Effector CD4-positive, alpha-beta T cell (primary cell): Measurements from ENCODE around the gene CENPP.
"Not testable (repeated sequence)": the region's sequence is repeated elsewhere in the genome, so short reads cannot be mapped to it uniquely, and the experiment has no call there.

Experiments
- DNase-seq: peaks from one replicate; pipeline ENCODE4 v3.0.0-alpha.2; 2020

The CENPP gene

GRCh38 chr9:92618633-92619225 lies 293.0 kb downstream of the CENPP start:
- DNase-seq, result no peak

GRCh38 chr9:92619601-92620300 lies 294.0 kb downstream of the CENPP start:
- no peak for DNase-seq

GRCh38 chr9:92620845-92621244 lies 295.1 kb downstream of the CENPP start:
- DNase-seq, result no peak

- DNase-seq, result not testable (repeated sequence)
Observed at GRCh38 chr9:92623936-92624335, 298.2 kb downstream of the CENPP start.

GRCh38 chr9:92626484-92626883 lies 300.7 kb downstream of the CENPP start:
- DNase-seq, result no peak

- DNase-seq, result no peak
Observed at GRCh38 chr9:92627651-92628050, 301.9 kb downstream of the CENPP start.

- no peak for DNase-seq
Observed at GRCh38 chr9:92631452-92632343, 305.9 kb downstream of the CENPP start.

GRCh38 chr9:92632641-92633040 lies 306.9 kb downstream of the CENPP start:
- DNase-seq, result no peak

- no peak for DNase-seq
Observed at GRCh38 chr9:92633614-92634278, 308.0 kb downstream of the CENPP start.

GRCh38 chr9:92634712-92635605 lies 309.2 kb downstream of the CENPP start:
- peak; percentile 52 for DNase-seq

- DNase-seq, result no peak
Observed at GRCh38 chr9:92635760-92636159, 310.0 kb downstream of the CENPP start.

- DNase-seq, result no peak
Observed at GRCh38 chr9:92636627-92637026, 310.9 kb downstream of the CENPP start.

GRCh38 chr9:92637326-92637725 lies 311.6 kb downstream of the CENPP start:
- no peak for DNase-seq

GRCh38 chr9:92637886-92638620 lies 312.3 kb downstream of the CENPP start:
- no peak for DNase-seq

GRCh38 chr9:92638621-92639101 lies 312.9 kb downstream of the CENPP start:
- no peak for DNase-seq

- no peak for DNase-seq
Observed at GRCh38 chr9:92639124-92639523, 313.4 kb downstream of the CENPP start.

- no peak for DNase-seq
Observed at GRCh38 chr9:92639791-92640271, 314.1 kb downstream of the CENPP start.

GRCh38 chr9:92640398-92641091 lies 314.8 kb downstream of the CENPP start:
- no peak for DNase-seq

GRCh38 chr9:92641092-92641809 lies 315.5 kb downstream of the CENPP start:
- no peak for DNase-seq

- no peak for DNase-seq
Observed at GRCh38 chr9:92642041-92642451, 316.3 kb downstream of the CENPP start.
